OCI-LY7 (cell line): ENCODE measurements around the gene DBNDD1. TPM values are rescaled to one million over a fixed set of nuclear protein-coding genes. Genes with fewer than 3 reads are reported as not detected.

Experiments used
- BruUV-seq: library from RNA; stranded (reverse); fragments of 400-500 nt; replicated peaks from 2 replicates; lab custom pipeline; 2021; lab: Mats Ljungman, UMichigan
- CTCF ChIA-PET: fragments of 300-600 bp; sonication (Branson Sonifier 250); formaldehyde crosslinking; loops from one replicate; lab custom pipeline; 2022; ENCODE audit warnings: antibody characterized with exemption; ENCODE audit not compliant: unreplicated experiment; lab: Charles Lee
- POLR2A ChIA-PET: fragments of 300-600 bp; sonication (Branson Sonifier 250); formaldehyde crosslinking; loops from one replicate; lab custom pipeline; 2022; ENCODE audit warnings: antibody characterized with exemption; lab: Charles Lee
- DNase-seq: peaks from one replicate; pipeline ENCODE4 v3.0.0-alpha.2; 2015; ENCODE audit warnings: low spot score
- H2AFZ ChIP-seq: fragments of 200-600 bp; sonication (generic), shearing (Covaris generic); 2 replicates; pipeline ENCODE4 v1.6.1; 2014; ENCODE audit warnings: mild to moderate bottlenecking, antibody characterized with exemption, low read length, moderate library complexity
- H3K27ac ChIP-seq: fragments of 200-600 bp; sonication (generic); 2 replicates; pipeline ENCODE4 v1.5.1; 2014; ENCODE audit warnings: mixed run types, low read depth, mild to moderate bottlenecking, moderate library complexity, low read length, inconsistent platforms; ENCODE audit not compliant: poor library complexity, severe bottlenecking
- H3K36me3 ChIP-seq: fragments of 200-600 bp; sonication (generic); 2 replicates; pipeline ENCODE4 v1.6.1; 2014; ENCODE audit warnings: mild to moderate bottlenecking, antibody characterized with exemption, low read length, moderate library complexity, mixed read lengths; ENCODE audit not compliant: insufficient read depth
- H3K4me1 ChIP-seq: fragments of 200-600 bp; sonication (generic); 2 replicates; pipeline ENCODE4 v1.5.1; 2014; ENCODE audit warnings: mild to moderate bottlenecking, low read length; ENCODE audit not compliant: insufficient read depth, poor library complexity, severe bottlenecking
- H3K4me2 ChIP-seq: fragments of 200-600 bp; sonication (generic); 2 replicates; pipeline ENCODE4 v1.6.1; 2014; ENCODE audit warnings: mild to moderate bottlenecking, low read length
- H3K4me3 ChIP-seq: fragments of 200-600 bp; sonication (generic); 2 replicates; pipeline ENCODE4 v1.5.1; 2014; ENCODE audit warnings: mild to moderate bottlenecking, low read depth, low read length; ENCODE audit not compliant: poor library complexity, severe bottlenecking
- H3K79me2 ChIP-seq: fragments of 200-600 bp; sonication (generic); 2 replicates; pipeline ENCODE4 v1.6.1; 2016; ENCODE audit warnings: low read depth, mild to moderate bottlenecking, low read length, moderate library complexity, mixed read lengths; ENCODE audit not compliant: insufficient read depth
- H3K9me2 ChIP-seq: fragments of 200-600 bp; sonication (generic); 2 replicates; pipeline ENCODE4 v1.6.1; 2016; ENCODE audit warnings: mild to moderate bottlenecking, low read length, mixed read lengths; ENCODE audit not compliant: insufficient read depth
- H3K9me3 ChIP-seq: fragments of 200-600 bp; sonication (generic); 2 replicates; pipeline ENCODE4 v1.6.1; 2014; ENCODE audit warnings: mild to moderate bottlenecking, mixed run types, low read length, mixed read lengths
- H4K20me1 ChIP-seq: fragments of 200-600 bp; sonication (generic); 2 replicates; pipeline ENCODE4 v1.6.1; 2014; ENCODE audit warnings: mild to moderate bottlenecking, antibody characterized with exemption, low read length, moderate library complexity, mixed read lengths; ENCODE audit not compliant: insufficient read depth
- CTCF ChIP-seq: fragments of 200-600 bp; sonication (generic); conservative IDR thresholded peaks from 2 replicates; pipeline ENCODE4 v1.5.1; 2014; ENCODE audit warnings: mild to moderate bottlenecking, antibody characterized with exemption, low read length, moderate library complexity, mixed read lengths
- EZH2phosphoT487 ChIP-seq: fragments of 200-600 bp; sonication (generic); IDR thresholded peaks from 2 replicates; pipeline ENCODE4 v1.6.1; 2018; ENCODE audit warnings: low read depth, borderline replicate concordance, mild to moderate bottlenecking, mixed run types, antibody characterized with exemption, low read length, moderate library complexity, mixed read lengths
- intact Hi-C: fragments of 100-400 bp; cut with micrococcal nuclease; formaldehyde crosslinking; loops from one replicate; pipeline ENCODE4 v1.10.0; 2022; ENCODE audit not compliant: unreplicated experiment
- total RNA-seq, 2 experiments: library from RNA; depleted of rRNA in 1 of 2; stranded (reverse); fragments of >200 nt in 1 of 2; shearing (Covaris generic) in 1 of 2; gene quantifications; 2 replicates each; pipeline ENCODE4 v1.2.3, GENCODE V29; 2014 to 2022

Gene DBNDD1
- total RNA-seq, 2 experiments from 2014 or later = 0.57 to 0.98 TPM

GRCh38 chr16:89973235-89973634, 46.0 kb downstream of the DBNDD1 start:
- Histone ChIP-seq H3K4me1 (peaks cover 38% of the 10 kb centered on the region), H3K4me3 (peak overlapping the region; percentile 84), H3K36me3 (peaks cover 40% of the 10 kb centered on the region), H2AFZ (peak overlapping the region; percentile 61; the same call in 1 of the 2 replicates), H3K9me2 (no peaks in the 10 kb centered on the region), H3K27ac (peak overlapping the region; percentile 50), H3K79me2 (peaks cover 57% of the 10 kb centered on the region), H4K20me1 (0 out of 2 replicates have a peak, but pooled peaks cover 6% of the 10 kb centered on the region), H3K4me2 (peak overlapping the region; percentile 91), H3K9me3 (no peaks in the 10 kb centered on the region)
- no peak for DNase-seq
- TF ChIP-seq CTCF = no peak
- no peak for TF ChIP-seq EZH2phosphoT487
- no TSS peak for BruUV-seq
- POLR2A ChIA-PET = interaction anchor here (0.6 to 2.2 kb wide), 8 partner anchors 17 to 137 kb away, joined by 3 to 9 read pairs (median 4); partner anchors contain the start of gene MC1R
- intact Hi-C loops = loop anchor here (2.0 kb wide), 2 partner anchors 24 to 48 kb away; partner anchors contain the start of gene DEF8
- CTCF ChIA-PET = interaction anchor here (0.6 to 1.1 kb wide), 2 partner anchors 16 to 19 kb away, joined by 4 to 5 read pairs; no protein-coding TSS in a partner anchor

- peaks cover 55% of the 10 kb centered on the region for H3K79me2 ChIP-seq
- intact Hi-C loops = loop anchor here (1.0 to 2.0 kb wide), 3 partner anchors 24 to 98 kb away; partner anchors contain the start of gene DEF8
- H3K4me2 ChIP-seq = peak overlapping the region; percentile 91
- peaks cover 38% of the 10 kb centered on the region for H3K4me1 ChIP-seq
- ChIA-PET POLR2A (interaction anchor here (0.6 to 2.2 kb wide), 10 partner anchors 13 to 136 kb away, joined by 3 to 9 read pairs (median 4); partner anchors contain the start of gene MC1R), CTCF (interaction anchor here (0.6 to 1.1 kb wide), 3 partner anchors 16 to 18 kb away, joined by 3 to 5 read pairs (median 4); no protein-coding TSS in a partner anchor)
- TF ChIP-seq CTCF (no peak; the same call in 1 of the 2 replicates), EZH2phosphoT487 (no peak)
- no TSS peak for BruUV-seq
- no peaks in the 10 kb centered on the region for H3K9me2 ChIP-seq
- peak overlapping the region; percentile 84 for H3K4me3 ChIP-seq
- 0 out of 2 replicates have a peak, but pooled peaks cover 6% of the 10 kb centered on the region for H4K20me1 ChIP-seq
- H3K9me3 ChIP-seq = no peaks in the 10 kb centered on the region
- H3K27ac ChIP-seq = peak overlapping the region; percentile 50
- H2AFZ ChIP-seq = peak overlapping the region; percentile 61
- peak; percentile 95 for DNase-seq
- peaks cover 39% of the 10 kb centered on the region for H3K36me3 ChIP-seq
Observed at GRCh38 chr16:89972244-89973234, 46.7 kb downstream of the DBNDD1 start.
